ENCODE measurements around the gene PPP6R3. TPM values are rescaled to one million over a fixed set of nuclear protein-coding genes. Genes with fewer than 3 reads are reported as not detected.

PPP6R3 gene
- polyA plus RNA-seq, 1 of the 3 experiments (the other 2 are of a cell fraction): 28.1 TPM

GRCh38 chr11:68533945-68534344 is 73.4 kb downstream of the PPP6R3 start:
- Histone ChIP-seq H3K27me3 (ENCODE audit: insufficient read depth) (no peaks in the 10 kb centered on the region), H3K9ac (no peak overlapping the region), H2AFZ (ENCODE audit: low read depth) (no peak overlapping the region), H3K36me3 (replicated peaks in 1 of 2; ENCODE audit: control insufficient read depth in 1 of 2, insufficient read depth in 2 of 2, low read length in 1 of 2) (peaks cover 25 to 46% of the 10 kb centered on the region in 2 experiments), H3K4me2 (no peak overlapping the region), H3K9me3 (no peaks in the 10 kb centered on the region), H3K79me2 (ENCODE audit: insufficient read depth) (peaks cover 96% of the 10 kb centered on the region), H3K4me1 (ENCODE audit: control insufficient read depth in 1 of 2, insufficient read depth in 2 of 2, low read depth in 1 of 2, low read length in 1 of 2) (peaks cover 0 to 16% of the 10 kb centered on the region in 2 experiments; a peak in 2 of 4 replicates), H3K27ac (ENCODE audit: low read depth in 2 of 2, low read length in 1 of 2) (peak overlapping the region in 1 of 2 experiments; percentile 5; a peak in 2 of 4 replicates), H3K9me2 (no peaks in the 10 kb centered on the region), H3F3A (replicated peaks; ENCODE audit: insufficient read depth) (no peaks in the 10 kb centered on the region), H4K20me1 (ENCODE audit: insufficient read depth) (peaks cover 70% of the 10 kb centered on the region), H3K4me3 (ENCODE audit: low read depth in 2 of 2, low read length in 1 of 2) (no peak overlapping the region)
- WGBS (ENCODE audit: low lambda C conversion rate): 96% methylated on average over 7 of the region's 7 CpGs
- no peak for DNase-seq
- no peak for TF ChIP-seq USF2 (IDR thresholded peaks at IDR 0.05; ENCODE audit: borderline replicate concordance, low read depth, low read length)
- no peak for TF ChIP-seq RFX5 (IDR thresholded peaks at IDR 0.05; ENCODE audit: low read length)
- no peak for TF ChIP-seq EZH2phosphoT487 (IDR thresholded peaks at IDR 0.05; ENCODE audit: borderline replicate concordance, low read depth)
- TF ChIP-seq REST (IDR thresholded peaks at IDR 0.05; ENCODE audit: low read depth, low read length): no peak
- no peak for TF ChIP-seq IRF3 (IDR thresholded peaks at IDR 0.05; ENCODE audit: low read depth, low read length)
- POLR2A ChIA-PET: interaction anchor here (0.5 to 1.8 kb wide), 2 partner anchors 9 to 112 kb away, joined by 3 to 6 read pairs; no protein-coding TSS in a partner anchor
- CTCF ChIA-PET: interaction anchor here (1.1 to 2.5 kb wide), 8 partner anchors 9 to 265 kb away, joined by 3 to 13 read pairs (median 5); no protein-coding TSS in a partner anchor

GRCh38 chr11:68535098-68535497 is 74.5 kb downstream of the PPP6R3 start:
- peak overlapping the region in 1 of 2 experiments; percentile 79; a peak in 2 of 4 replicates for H3K27ac ChIP-seq (ENCODE audit: low read depth in 2 of 2, low read length in 1 of 2)
- no peaks in the 10 kb centered on the region for H3K27me3 ChIP-seq (ENCODE audit: insufficient read depth)
- no peaks in the 10 kb centered on the region for H3F3A ChIP-seq (replicated peaks; ENCODE audit: insufficient read depth)
- H3K4me3 ChIP-seq (ENCODE audit: low read depth in 2 of 2, low read length in 1 of 2): no peak overlapping the region
- H3K36me3 ChIP-seq (replicated peaks in 1 of 2; ENCODE audit: control insufficient read depth in 1 of 2, insufficient read depth in 2 of 2, low read length in 1 of 2): peaks cover 24 to 44% of the 10 kb centered on the region in 2 experiments
- H3K9me3 ChIP-seq: no peaks in the 10 kb centered on the region
- peaks cover 0 to 13% of the 10 kb centered on the region in 2 experiments; a peak in 2 of 4 replicates for H3K4me1 ChIP-seq (ENCODE audit: control insufficient read depth in 1 of 2, insufficient read depth in 2 of 2, low read depth in 1 of 2, low read length in 1 of 2)
- no peak overlapping the region for H3K4me2 ChIP-seq
- H3K9me2 ChIP-seq: no peaks in the 10 kb centered on the region
- POLR2A ChIA-PET: interaction anchor here (1.8 kb wide), 1 partner anchor 10 kb away, joined by 6 read pairs; no protein-coding TSS in a partner anchor
- CTCF ChIA-PET: interaction anchor here (0.7 to 2.5 kb wide), 16 partner anchors 9 to 355 kb away, joined by 3 to 13 read pairs (median 4); no protein-coding TSS in a partner anchor
- H2AFZ ChIP-seq (ENCODE audit: low read depth): no peak overlapping the region
- DNase-seq: peak; percentile 77
- H3K9ac ChIP-seq: no peak overlapping the region
- 50% methylated on average over 8 of the region's 8 CpGs for WGBS (ENCODE audit: low lambda C conversion rate)
- peaks cover 60% of the 10 kb centered on the region for H4K20me1 ChIP-seq (ENCODE audit: insufficient read depth)
- H3K79me2 ChIP-seq (ENCODE audit: insufficient read depth): peaks cover 96% of the 10 kb centered on the region
- TF ChIP-seq TCF12 (IDR thresholded peaks at IDR 0.05): 0 out of 2 replicates have a peak, but pooled peaks have one; percentile 12
- TF ChIP-seq RFX5 (IDR thresholded peaks at IDR 0.05; ENCODE audit: low read length): no peak
- TF ChIP-seq CHD2 (IDR thresholded peaks at IDR 0.05; ENCODE audit: low read length, partially characterized antibody): peak; percentile 63
- no peak for TF ChIP-seq FOSL2 (IDR thresholded peaks at IDR 0.05; ENCODE audit: borderline replicate concordance, low read depth)
- TF ChIP-seq EZH2phosphoT487 (IDR thresholded peaks at IDR 0.05; ENCODE audit: borderline replicate concordance, low read depth): no peak
- no peak for TF ChIP-seq USF2 (IDR thresholded peaks at IDR 0.05; ENCODE audit: borderline replicate concordance, low read depth, low read length)
- no peak for TF ChIP-seq REST (IDR thresholded peaks at IDR 0.05; ENCODE audit: low read depth, low read length)
- TF ChIP-seq NFIC (IDR thresholded peaks at IDR 0.05; ENCODE audit: borderline replicate concordance): no peak
- no peak for TF ChIP-seq TAF1 (IDR thresholded peaks at IDR 0.05; ENCODE audit: borderline replicate concordance, low read depth, low read length)
- no peak for TF ChIP-seq POLR2AphosphoS5 (IDR thresholded peaks at IDR 0.05; ENCODE audit: low read depth, low read length)

Measured in SK-N-SH (cell line).